ENCODE results near the gene GLDN.
"Not testable (repeated sequence)": the region's sequence is repeated elsewhere in the genome, so short reads cannot be mapped to it uniquely, and the experiment has no call there.

GLDN gene

GRCh38 chr15:51446029-51446744 is 104.7 kb downstream of the GLDN start:
- not testable (repeated sequence) for DNase-seq (ENCODE audit: low read depth)

- no peak for DNase-seq (ENCODE audit: low read depth)
Measured at GRCh38 chr15:51447855-51448621, 106.6 kb downstream of the GLDN start.

- no peak for DNase-seq (ENCODE audit: low read depth)
Measured at GRCh38 chr15:51448622-51449399, 107.4 kb downstream of the GLDN start.

GRCh38 chr15:51450001-51450400 is 108.5 kb downstream of the GLDN start:
- DNase-seq (ENCODE audit: low read depth), result peak; percentile 15
